ENCODE results near the gene PCDHGA5.
A peak's percentile ranks its signal among the peaks of the same experiment; 100 is the strongest.
"Not testable (repeated sequence)": the region's sequence is repeated elsewhere in the genome, so short reads cannot be mapped to it uniquely, and the experiment has no call there.

The PCDHGA5 gene

GRCh38 chr5:141407790-141408505 is 44.0 kb downstream of the PCDHGA5 start, which contains the start of gene PCDHGB6:
TSS of gene PCDHGB6 (plus strand) at chr5:141408021. CDS start at chr5:141408203, 182 bp downstream.
- H3K9me3 Mint-ChIP-seq: peaks cover 12 to 17% of the 10 kb centered on the region in 2 donors
- H3K27me3 Mint-ChIP-seq: peaks cover 72% of the 10 kb centered on the region in 2 donors
- H3K4me1 Mint-ChIP-seq, DNase-seq: not testable (repeated sequence)
- peak within 1 kb of the TSS; percentile 70 to 77 for H3K4me3 Mint-ChIP-seq
- H3K27ac Mint-ChIP-seq: peak within 1 kb of the TSS; percentile 81
- peaks cover 12 to 16% of the 10 kb centered on the region in 2 donors for H3K36me3 Mint-ChIP-seq
- peak in 1 of 2 donors; percentile 57 for ATAC-seq (replicated peaks)

GRCh38 chr5:141409598-141410306 is 45.8 kb downstream of the PCDHGA5 start:
- H3K9me3 Mint-ChIP-seq: peaks cover 16 to 24% of the 10 kb centered on the region in 2 donors

GRCh38 chr5:141411575-141411974 is 47.6 kb downstream of the PCDHGA5 start:
- H3K36me3 Mint-ChIP-seq: peaks cover 20% of the 10 kb centered on the region in 2 donors
- ATAC-seq (replicated peaks) (no peak), DNase-seq (no peak)
- no peak overlapping the region for H3K4me3 Mint-ChIP-seq
- no peak overlapping the region for H3K27ac Mint-ChIP-seq
- peaks cover 13 to 15% of the 10 kb centered on the region in 2 donors for H3K4me1 Mint-ChIP-seq
- H3K27me3 Mint-ChIP-seq: peaks cover 62 to 73% of the 10 kb centered on the region in 2 donors
- H3K9me3 Mint-ChIP-seq: peaks cover 16 to 22% of the 10 kb centered on the region in 2 donors

More at GRCh38 chr5:141409598-141410306, 45.8 kb downstream of the PCDHGA5 start:
- Mint-ChIP-seq H3K4me3 (no peak overlapping the region), H3K27me3 (peaks cover 72 to 74% of the 10 kb centered on the region in 2 donors), H3K36me3 (peaks cover 14 to 20% of the 10 kb centered on the region in 2 donors), H3K4me1 (peaks cover 13 to 15% of the 10 kb centered on the region in 2 donors), H3K27ac (no peak overlapping the region)
- DNase-seq (no peak), ATAC-seq (replicated peaks) (no peak)

GRCh38 chr5:141412854-141413539 is 49.0 kb downstream of the PCDHGA5 start, which contains the start of gene PCDHGA10:
TSS of gene PCDHGA10 (plus strand) at chr5:141412987. CDS start at chr5:141413176, 189 bp downstream.
- peaks cover 19 to 25% of the 10 kb centered on the region in 2 donors for H3K9me3 Mint-ChIP-seq
- ATAC-seq (replicated peaks): peak; percentile 45 to 73
- DNase-seq: no peak
- H3K27ac Mint-ChIP-seq: peak within 1 kb of the TSS; percentile 81
- peaks cover 19 to 21% of the 10 kb centered on the region in 2 donors for H3K4me1 Mint-ChIP-seq
- peak within 1 kb of the TSS; percentile 79 for H3K4me3 Mint-ChIP-seq
- H3K27me3 Mint-ChIP-seq: peaks cover 61 to 73% of the 10 kb centered on the region in 2 donors
- peaks cover 22 to 26% of the 10 kb centered on the region in 2 donors for H3K36me3 Mint-ChIP-seq

- H3K27me3 Mint-ChIP-seq: peaks cover 63 to 74% of the 10 kb centered on the region in 2 donors
- ATAC-seq (replicated peaks): no peak
- no peak for DNase-seq
- H3K27ac Mint-ChIP-seq: peak overlapping the region; percentile 81
- peak overlapping the region; percentile 79 for H3K4me3 Mint-ChIP-seq
- H3K9me3 Mint-ChIP-seq: peaks cover 17 to 27% of the 10 kb centered on the region in 2 donors
- H3K36me3 Mint-ChIP-seq: peaks cover 23 to 28% of the 10 kb centered on the region in 2 donors
- peaks cover 19 to 22% of the 10 kb centered on the region in 2 donors for H3K4me1 Mint-ChIP-seq
Measured at GRCh38 chr5:141413540-141414069, 49.6 kb downstream of the PCDHGA5 start.

GRCh38 chr5:141414548-141415274 is 50.7 kb downstream of the PCDHGA5 start:
- H3K27ac Mint-ChIP-seq: peak overlapping the region; percentile 62
- not testable (repeated sequence) for DNase-seq

GRCh38 chr5:141415275-141415618 is 51.3 kb downstream of the PCDHGA5 start:
- H3K27ac Mint-ChIP-seq: peak overlapping the region; percentile 62
- H3K27me3 Mint-ChIP-seq: peaks cover 58 to 72% of the 10 kb centered on the region in 2 donors
- H3K9me3 Mint-ChIP-seq: peaks cover 10 to 25% of the 10 kb centered on the region in 2 donors
- peaks cover 22 to 26% of the 10 kb centered on the region in 2 donors for H3K36me3 Mint-ChIP-seq
- H3K4me1 Mint-ChIP-seq: peaks cover 16 to 22% of the 10 kb centered on the region in 2 donors
- DNase-seq; ATAC-seq (replicated peaks): not testable (repeated sequence)
- H3K4me3 Mint-ChIP-seq: peak overlapping the region in 1 of 2 donors; percentile 25

More at GRCh38 chr5:141414548-141415274, 50.7 kb downstream of the PCDHGA5 start:
- Mint-ChIP-seq H3K9me3 (peaks cover 13 to 25% of the 10 kb centered on the region in 2 donors), H3K27me3 (peaks cover 60 to 74% of the 10 kb centered on the region in 2 donors), H3K36me3 (peaks cover 21 to 29% of the 10 kb centered on the region in 2 donors), H3K4me1 (peaks cover 16 to 22% of the 10 kb centered on the region in 2 donors), H3K4me3 (peak overlapping the region in 1 of 2 donors; percentile 17)
- ATAC-seq (replicated peaks): not testable (repeated sequence)

Data from stimulated activated naive B cell treated with anti-CD40 and anti-IgM and Interleukin-4, amounts not matched to agents 10 μg/mL and 1 μg/mL and 100 μg/mL, for 72 hours (primary cell).